Nephron progenitor cell (in vitro differentiated cells): ENCODE results near the gene RNH1.

Experiments used
- DNase-seq: peaks from one replicate; pipeline ENCODE4 v3.0.0; 2021
- H3K27ac Mint-ChIP-seq: 2 replicates; pipeline ENCODE4 v1.8.0; 2021; ENCODE audit warnings: mild to moderate bottlenecking, moderate library complexity, mixed read lengths
- H3K27me3 Mint-ChIP-seq: 2 replicates; pipeline ENCODE4 v1.8.0; 2021; ENCODE audit warnings: mild to moderate bottlenecking, low read depth, mixed read lengths; ENCODE audit not compliant: poor library complexity
- H3K36me3 Mint-ChIP-seq: 2 replicates; pipeline ENCODE4 v1.8.0; 2021; ENCODE audit warnings: low read depth, mixed read lengths
- H3K4me1 Mint-ChIP-seq: 2 replicates; pipeline ENCODE4 v1.8.0; 2021; ENCODE audit warnings: mixed read lengths
- H3K4me3 Mint-ChIP-seq: 2 replicates; pipeline ENCODE4 v1.8.0; 2021; ENCODE audit warnings: mild to moderate bottlenecking, moderate library complexity, mixed read lengths
- H3K9me3 Mint-ChIP-seq: 2 replicates; pipeline ENCODE4 v1.8.0; 2021; ENCODE audit warnings: mild to moderate bottlenecking, moderate library complexity, mixed read lengths
- TF ChIP-seq, protein P1 (sequence below): fragments of 200-600 bp; sonication (generic); IDR thresholded peaks from 2 replicates; pipeline ENCODE4 v1.5.0; 2021; ENCODE audit warnings: antibody characterized with exemption

The RNH1 gene

GRCh38 chr11:450809-451451, 56.1 kb downstream of the RNH1 start:
- peaks cover 55% of the 10 kb centered on the region for H3K4me1 Mint-ChIP-seq
- peak; percentile 71 for DNase-seq
- H3K9me3 Mint-ChIP-seq: no peaks in the 10 kb centered on the region
- H3K27me3 Mint-ChIP-seq: peaks cover under 1% of the 10 kb centered on the region
- H3K27ac Mint-ChIP-seq: peak overlapping the region; percentile 45
- TF ChIP-seq, protein P1, sequence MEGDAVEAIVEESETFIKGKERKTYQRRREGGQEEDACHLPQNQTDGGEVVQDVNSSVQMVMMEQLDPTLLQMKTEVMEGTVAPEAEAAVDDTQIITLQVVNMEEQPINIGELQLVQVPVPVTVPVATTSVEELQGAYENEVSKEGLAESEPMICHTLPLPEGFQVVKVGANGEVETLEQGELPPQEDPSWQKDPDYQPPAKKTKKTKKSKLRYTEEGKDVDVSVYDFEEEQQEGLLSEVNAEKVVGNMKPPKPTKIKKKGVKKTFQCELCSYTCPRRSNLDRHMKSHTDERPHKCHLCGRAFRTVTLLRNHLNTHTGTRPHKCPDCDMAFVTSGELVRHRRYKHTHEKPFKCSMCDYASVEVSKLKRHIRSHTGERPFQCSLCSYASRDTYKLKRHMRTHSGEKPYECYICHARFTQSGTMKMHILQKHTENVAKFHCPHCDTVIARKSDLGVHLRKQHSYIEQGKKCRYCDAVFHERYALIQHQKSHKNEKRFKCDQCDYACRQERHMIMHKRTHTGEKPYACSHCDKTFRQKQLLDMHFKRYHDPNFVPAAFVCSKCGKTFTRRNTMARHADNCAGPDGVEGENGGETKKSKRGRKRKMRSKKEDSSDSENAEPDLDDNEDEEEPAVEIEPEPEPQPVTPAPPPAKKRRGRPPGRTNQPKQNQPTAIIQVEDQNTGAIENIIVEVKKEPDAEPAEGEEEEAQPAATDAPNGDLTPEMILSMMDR: peak; percentile 20
- peaks cover 28% of the 10 kb centered on the region for H3K36me3 Mint-ChIP-seq
- peak overlapping the region; percentile 94 for H3K4me3 Mint-ChIP-seq

- peaks cover 4% of the 10 kb centered on the region for H3K27me3 Mint-ChIP-seq
- H3K27ac Mint-ChIP-seq: peak within 1 kb of the TSS; percentile 83
- H3K9me3 Mint-ChIP-seq: no peaks in the 10 kb centered on the region
- H3K4me1 Mint-ChIP-seq: peaks cover 55% of the 10 kb centered on the region
- peak within 1 kb of the TSS; percentile 94 for H3K4me3 Mint-ChIP-seq
- peaks cover 21% of the 10 kb centered on the region for H3K36me3 Mint-ChIP-seq
- peak; percentile 97 for DNase-seq
- TF ChIP-seq, protein P1: no peak
These were observed 56.9 kb downstream of the RNH1 start, which contains the start of gene PTDSS2 for GRCh38 chr11:449889-450808. TSS of gene PTDSS2 (plus strand) at chr11:450279. CDS start at chr11:450456, 177 bp downstream.

GRCh38 chr11:447923-448731, 58.9 kb downstream of the RNH1 start:
- Mint-ChIP-seq H3K4me1 (peaks cover 51% of the 10 kb centered on the region), H3K4me3 (peak overlapping the region; percentile 85), H3K27ac (peak overlapping the region; percentile 98), H3K36me3 (peaks cover 4% of the 10 kb centered on the region), H3K9me3 (no peaks in the 10 kb centered on the region), H3K27me3 (peaks cover 4% of the 10 kb centered on the region)
- peak; percentile 98 for DNase-seq
- TF ChIP-seq, protein P1: peak; percentile 72

DNA sequence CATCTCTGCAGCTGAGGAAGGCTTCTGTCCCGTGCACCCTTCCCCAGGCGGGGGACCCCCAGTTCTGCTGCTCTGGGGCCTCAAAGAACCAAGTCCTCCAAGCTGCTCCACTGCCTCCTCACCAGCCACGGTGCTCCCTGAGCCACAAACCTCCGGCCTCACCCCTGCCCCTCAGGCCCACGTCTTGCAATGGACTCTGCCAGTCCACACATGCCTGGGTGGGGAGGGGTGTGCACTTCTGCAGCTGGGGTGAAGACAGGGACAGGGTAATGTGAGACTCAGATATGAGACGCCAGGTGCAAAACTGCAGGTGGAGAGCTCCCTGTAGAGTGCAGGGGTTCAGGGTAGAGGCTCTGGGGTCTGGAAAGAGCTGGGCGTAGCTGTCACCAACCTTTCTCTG, 60.2 kb downstream of the RNH1 start:
- H3K4me3 Mint-ChIP-seq: no peak overlapping the region
- DNase-seq: no peak
- peaks cover 4% of the 10 kb centered on the region for H3K27me3 Mint-ChIP-seq
- H3K4me1 Mint-ChIP-seq: peaks cover 41% of the 10 kb centered on the region
- H3K9me3 Mint-ChIP-seq: no peaks in the 10 kb centered on the region
- TF ChIP-seq, protein P1: no peak
- no peaks in the 10 kb centered on the region for H3K36me3 Mint-ChIP-seq
- no peak overlapping the region for H3K27ac Mint-ChIP-seq

DNA sequence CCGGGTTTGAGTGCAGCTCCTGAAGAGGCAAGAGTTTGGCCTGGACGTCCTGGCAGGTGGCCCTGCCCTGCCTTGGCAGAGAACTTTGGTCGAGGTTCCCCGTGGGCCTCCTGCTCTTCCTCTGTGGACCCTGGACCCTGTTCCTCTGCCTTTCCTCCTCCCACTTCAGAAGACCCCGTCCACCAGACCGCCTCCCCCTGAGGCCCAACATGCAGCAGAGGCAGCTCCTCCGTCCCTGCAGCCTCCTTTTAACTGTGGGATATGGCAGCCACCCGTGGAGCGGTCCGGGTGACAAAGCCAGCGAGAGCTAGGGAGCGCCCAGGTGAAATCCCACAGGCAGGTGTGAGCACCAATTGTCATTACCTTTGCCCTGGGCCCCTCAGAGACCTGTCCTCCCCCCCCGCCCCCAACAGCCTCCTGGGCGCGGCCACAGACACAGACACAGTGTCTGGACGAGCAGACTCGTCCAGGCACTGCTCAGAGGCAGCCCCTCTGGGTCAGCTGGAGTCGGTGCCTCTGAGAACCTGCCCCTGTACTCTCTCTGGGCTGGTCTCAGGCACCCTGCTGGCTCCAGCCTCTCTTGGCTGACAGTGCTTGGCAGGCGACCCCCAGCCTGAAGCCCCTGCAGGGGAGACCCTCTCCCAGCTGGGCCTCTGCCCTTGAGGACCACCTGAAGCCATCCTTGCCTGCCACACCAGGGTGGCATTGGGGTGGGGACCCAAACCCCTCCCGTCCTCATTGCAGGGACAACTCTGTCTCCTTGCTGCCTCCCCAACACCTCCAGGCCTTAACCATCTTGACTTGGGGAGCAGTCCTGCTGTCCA, 61.1 kb downstream of the RNH1 start:
- Mint-ChIP-seq H3K27me3 (peaks cover 4% of the 10 kb centered on the region), H3K4me3 (no peak overlapping the region), H3K9me3 (no peaks in the 10 kb centered on the region), H3K4me1 (peaks cover 36% of the 10 kb centered on the region), H3K27ac (peak overlapping the region; percentile 86), H3K36me3 (no peaks in the 10 kb centered on the region)
- TF ChIP-seq, protein P1: no peak
- no peak for DNase-seq
